NCI-H510A (cell line): ENCODE measurements around the gene AMBP.

Experiments
- DNase-seq: peaks from one replicate; lab custom pipeline; 2025; lab: John Stamatoyannopoulos, UW

The AMBP gene

GRCh38 chr9:114078021-114078780, at the start of gene AMBP:
AMBP (minus strand) TSS chr9:114078300; CDS start chr9:114078209, 91 bp downstream.
- peak; percentile 13 for DNase-seq

GRCh38 chr9:114126247-114127060, 48.4 kb upstream of the AMBP start:
- DNase-seq: no peak

GRCh38 chr9:114125476-114126013, 47.4 kb upstream of the AMBP start:
- DNase-seq: no peak

DNA sequence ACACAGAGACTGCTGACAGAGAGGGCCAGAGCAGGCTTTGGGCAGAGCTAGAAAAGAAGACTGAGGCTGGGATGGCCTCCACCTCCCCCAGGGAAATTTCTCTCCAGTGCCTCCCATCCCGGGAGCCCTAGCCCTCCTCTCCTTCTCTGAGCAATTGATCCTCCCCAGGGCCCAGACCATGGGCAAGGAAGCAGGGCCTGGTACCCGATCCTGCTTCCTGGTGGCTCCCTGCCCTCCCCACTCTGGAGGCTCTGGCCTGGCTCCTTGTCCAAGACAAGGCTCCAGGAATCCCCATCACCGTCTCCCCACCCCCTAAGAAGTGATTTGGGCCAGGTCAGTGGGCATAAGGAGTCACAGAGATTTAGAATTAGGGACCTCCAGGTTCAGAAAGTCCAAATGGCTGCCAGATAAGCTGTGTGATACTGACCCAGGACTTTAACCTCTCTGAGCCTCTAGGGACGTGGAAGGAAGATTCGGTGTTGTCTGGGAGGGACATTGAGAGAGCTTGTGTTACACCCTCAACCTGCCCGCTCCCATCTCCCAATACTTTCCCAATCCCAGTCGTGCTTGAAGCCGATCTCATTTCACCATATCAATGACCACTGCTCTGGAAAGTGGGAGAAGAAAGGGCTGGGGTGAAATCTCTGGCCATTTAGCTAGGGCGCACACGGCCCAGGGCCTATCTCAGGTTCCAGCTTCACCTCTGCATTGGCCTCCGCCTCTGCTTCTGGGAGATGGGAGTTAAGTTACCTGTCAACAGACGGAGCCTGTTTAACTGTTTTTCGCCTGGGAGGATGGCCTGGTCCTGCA, 46.8 kb upstream of the AMBP start:
- no peak for DNase-seq

DNA sequence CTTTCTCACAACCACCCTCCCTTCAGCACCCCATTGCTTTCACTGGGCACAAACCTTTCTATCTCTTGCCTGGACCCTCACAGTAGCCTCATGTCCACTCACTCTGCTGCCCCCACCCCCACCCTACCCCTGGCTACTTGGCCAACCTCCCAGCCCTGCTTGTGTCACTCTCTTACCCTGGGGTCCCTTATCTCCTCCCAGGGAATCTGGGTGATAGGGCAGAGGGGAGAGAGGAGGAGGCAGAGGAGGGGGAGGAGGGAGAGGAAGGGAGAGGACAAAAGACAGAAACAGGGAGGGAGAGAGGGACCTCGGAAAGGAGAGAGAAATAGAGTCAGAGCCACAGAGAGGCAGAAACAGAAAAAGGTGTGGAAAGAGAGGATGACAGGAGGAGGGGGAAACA, 46.0 kb upstream of the AMBP start:
- DNase-seq: no peak

DNA sequence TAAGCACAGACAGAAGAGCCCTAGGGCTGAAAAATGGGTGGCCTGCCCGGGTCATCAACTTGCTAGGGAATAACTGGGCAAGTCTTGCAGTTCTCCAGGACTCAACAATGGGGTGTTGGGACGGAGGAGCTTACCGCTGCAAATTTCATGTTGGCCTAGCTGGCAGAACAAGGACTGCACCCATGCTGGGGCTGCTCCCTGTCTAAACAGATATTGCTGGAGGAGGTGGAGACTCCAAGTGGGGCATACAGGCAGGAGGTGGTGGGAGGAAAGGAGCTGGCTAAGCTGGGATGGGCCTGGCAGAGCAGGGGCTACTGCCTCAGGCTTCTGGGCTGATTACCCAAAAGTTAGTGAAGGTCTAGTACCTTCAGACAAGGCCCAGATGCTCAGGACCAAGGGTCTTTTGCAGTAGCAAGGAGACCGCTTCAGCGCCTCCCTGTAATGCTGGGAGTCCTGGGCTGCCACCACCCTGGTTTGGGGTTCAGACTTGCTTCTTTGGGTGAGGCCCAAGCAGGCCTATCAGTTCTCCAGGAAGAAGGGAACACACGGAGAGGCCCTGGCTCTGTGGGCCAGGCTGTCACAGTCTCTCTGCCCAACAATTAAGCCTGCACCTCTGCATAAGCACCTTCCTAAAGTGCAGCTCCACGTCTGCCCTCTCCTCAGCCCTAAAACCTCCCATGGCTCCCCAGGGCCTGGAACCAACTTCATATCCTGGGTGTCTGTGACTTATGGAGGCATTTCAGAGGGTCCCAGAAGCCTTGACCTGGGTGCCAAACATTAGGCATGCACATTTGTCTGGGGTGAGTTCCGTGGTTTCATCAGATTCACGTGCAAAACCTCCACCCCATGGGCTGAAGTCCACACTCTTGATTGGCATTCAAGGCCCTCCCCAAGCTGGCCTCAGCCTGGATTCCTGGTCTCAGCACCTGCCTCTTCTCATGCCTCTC, 45.2 kb upstream of the AMBP start:
- DNase-seq: no peak

- DNase-seq: no peak
These were observed 44.3 kb upstream of the AMBP start for GRCh38 chr9:114122136-114123027.

DNA sequence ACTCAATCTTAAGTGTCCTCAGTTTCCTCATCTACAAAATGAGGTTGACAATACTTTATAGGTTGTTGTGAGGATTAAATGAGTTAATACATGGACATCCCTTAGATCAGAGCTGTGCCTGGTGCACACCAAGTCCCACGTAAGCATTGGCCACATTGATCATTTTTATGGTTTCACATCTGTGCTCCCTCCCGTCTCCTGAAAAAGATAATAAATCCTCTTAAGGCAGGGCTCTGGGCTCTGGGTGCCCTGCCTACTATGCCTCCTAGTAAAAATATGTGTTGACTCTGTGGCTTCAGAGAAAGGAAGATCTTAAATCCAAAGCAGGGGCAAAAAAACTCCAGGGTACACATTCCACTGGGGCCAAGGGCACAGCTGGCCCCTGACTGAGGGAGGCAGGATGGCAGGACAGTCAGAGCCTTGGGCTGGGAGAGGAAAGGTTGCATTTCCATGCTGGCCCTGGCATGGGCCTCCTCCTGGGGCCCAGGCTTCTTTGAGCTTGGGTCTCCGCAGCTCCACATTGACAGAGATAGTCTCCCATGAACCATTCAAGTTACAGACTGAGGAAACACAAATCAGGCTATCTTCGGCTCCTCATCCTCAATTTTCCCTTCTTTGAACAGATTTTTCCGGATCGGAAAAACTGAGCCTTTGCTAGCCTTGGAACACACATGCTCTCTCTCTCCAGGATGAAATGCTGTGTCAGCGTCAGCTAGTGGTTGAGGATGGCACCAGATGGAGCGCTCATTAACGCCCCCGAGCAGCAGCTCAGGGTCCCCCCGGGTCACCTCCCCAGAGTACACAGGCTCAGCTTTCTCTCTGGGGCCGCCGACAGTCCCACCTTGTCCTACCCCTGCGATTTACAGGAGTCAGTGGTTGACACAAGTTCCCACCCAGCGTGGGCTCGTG, 43.4 kb upstream of the AMBP start:
- DNase-seq: no peak

DNA sequence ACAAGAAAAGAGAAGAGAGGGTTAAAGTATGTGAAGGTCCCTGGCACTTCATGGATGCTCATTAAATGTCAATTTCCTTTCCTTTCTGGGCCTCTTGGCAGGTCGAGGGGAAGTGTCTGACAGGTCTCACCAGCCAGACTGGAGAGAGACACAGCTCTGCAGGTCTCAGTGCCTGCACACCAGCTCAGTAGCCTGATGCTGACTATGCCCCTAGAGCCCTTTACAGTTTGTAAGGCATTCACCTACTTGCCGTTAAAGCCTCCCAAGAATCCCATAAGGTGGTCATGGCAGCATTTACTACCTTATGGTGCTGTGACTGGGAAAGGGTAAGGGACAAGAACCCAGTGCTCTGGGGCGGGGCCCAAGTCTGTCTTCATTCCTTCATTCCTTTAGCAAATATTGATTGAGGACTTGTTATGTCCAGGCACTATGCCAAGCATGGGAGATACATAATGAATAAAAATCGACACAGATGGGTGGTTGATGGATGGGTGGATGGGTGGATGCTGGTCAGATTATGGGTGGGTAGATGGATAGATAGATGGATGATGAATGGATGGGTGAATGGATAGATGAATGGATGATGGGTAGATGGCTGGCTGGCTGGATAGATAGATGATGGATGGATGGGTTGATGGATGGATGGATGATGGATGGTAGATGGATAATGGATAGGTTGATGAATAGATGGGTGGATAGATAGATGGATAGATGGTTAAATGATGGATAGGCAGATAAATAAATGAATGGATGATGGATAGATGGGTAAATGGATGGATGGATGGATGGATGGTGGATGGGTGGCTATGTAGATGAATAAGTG, 42.3 kb upstream of the AMBP start:
- no peak for DNase-seq

GRCh38 chr9:114119242-114120191, 41.4 kb upstream of the AMBP start:
- no peak for DNase-seq

- peak; percentile 42 for DNase-seq
These were observed 40.1 kb upstream of the AMBP start for GRCh38 chr9:114117996-114118830.

DNA sequence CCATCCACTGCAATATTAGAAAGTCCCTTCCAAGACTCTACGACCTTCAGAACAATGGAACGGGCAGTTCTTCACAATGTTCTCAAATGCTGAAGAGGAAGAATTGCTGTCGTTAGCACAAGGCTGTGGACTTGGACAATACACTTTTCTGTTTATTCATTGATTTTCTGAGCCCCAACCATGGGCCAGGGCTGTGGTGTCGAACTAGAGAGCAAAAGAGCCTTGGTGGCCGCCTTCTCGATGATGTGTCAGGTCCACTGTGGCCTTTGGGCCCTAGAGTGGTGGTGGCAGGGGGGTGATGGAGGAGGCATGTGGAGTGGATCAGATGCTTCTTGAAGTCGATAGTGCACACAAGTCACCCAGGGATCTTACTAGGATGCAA, 39.5 kb upstream of the AMBP start:
- no peak for DNase-seq

DNA sequence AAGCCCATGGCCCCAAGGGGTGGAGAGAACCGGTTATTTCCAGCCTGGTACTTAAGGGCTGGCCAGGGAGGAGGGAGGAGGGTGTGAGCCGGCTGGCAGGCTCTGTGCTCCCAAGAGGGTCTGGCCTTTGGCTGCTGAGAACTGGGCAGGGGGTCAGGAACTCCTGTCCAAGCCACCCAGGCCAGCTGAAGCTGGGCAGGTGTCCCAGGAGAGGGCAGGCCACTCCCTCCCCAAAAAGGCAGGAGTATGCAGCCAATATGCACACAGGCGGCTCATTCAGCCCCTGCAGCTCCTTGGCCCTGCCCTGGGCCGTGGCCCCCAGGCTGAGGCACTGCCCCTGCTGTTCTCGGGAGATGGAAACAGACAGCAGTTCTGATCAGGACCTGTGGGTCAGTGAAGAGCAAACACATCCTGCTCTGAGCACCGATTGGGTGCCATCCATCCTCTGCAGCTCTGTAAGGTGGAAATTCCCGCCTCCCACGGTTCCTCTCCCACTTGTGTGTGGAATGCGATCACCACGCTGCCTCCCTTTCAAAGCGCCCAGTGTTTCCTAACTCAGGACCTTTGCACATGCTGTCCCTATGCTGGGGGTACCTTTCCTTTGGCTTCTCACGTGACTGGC, 38.1 kb upstream of the AMBP start:
- DNase-seq: no peak

- no peak for DNase-seq
These were observed 37.6 kb upstream of the AMBP start for GRCh38 chr9:114115654-114116125.

GRCh38 chr9:114114364-114114763, 36.3 kb upstream of the AMBP start:
- no peak for DNase-seq
